T-cell (primary cell): ENCODE data around the gene WDR6. TPM values are rescaled to one million over a fixed set of nuclear protein-coding genes. Genes with fewer than 3 reads are reported as not detected.

Experiments used
- ATAC-seq, 4 experiments: fragments of 200-7000 bp in 3 of 4; fragments of 150-1000 bp in 1 of 4; cut with Tn5 transposase; replicated peaks in 1 of 4; 1 replicate in 3 of 4; 2 replicates in 1 of 4; pipeline ENCODE4 v1.10.0; 2021; ENCODE audit warnings: moderate library complexity in 3 of 4, mild to moderate bottlenecking in 2 of 4, moderate number of reproducible peaks in 1 of 4
- CTCF ChIA-PET, 2 donors: fragments of 300-600 bp; sonication (Branson Sonifier 250); formaldehyde crosslinking; loops; one replicate each; lab custom pipeline; 2022; ENCODE audit warnings: antibody characterized with exemption in 2 of 2; lab: Charles Lee
- POLR2A ChIA-PET, 2 donors: fragments of 300-600 bp; sonication (Branson Sonifier 250); formaldehyde crosslinking; loops; one replicate each; lab custom pipeline; 2022; ENCODE audit warnings: antibody characterized with exemption in 2 of 2; lab: Charles Lee
- DNase-seq, 35 experiments: peaks; one replicate each; pipeline versions ENCODE4 v3.0.0 to v3.0.0-alpha.2; 2013 to 2023
- H3K27ac ChIP-seq: one replicate; pipeline ENCODE4 v1.5.1; 2013; ENCODE audit warnings: low read length
- H3K27me3 ChIP-seq, 2 experiments: replicated peaks in 1 of 2; 1 replicate in 1 of 2; 2 replicates in 1 of 2; pipeline versions ENCODE4 v1.6.1 to v1.7.0; 2013; ENCODE audit warnings: low read length in 1 of 2, mixed read lengths in 1 of 2; ENCODE audit not compliant: control insufficient read depth in 2 of 2, insufficient read depth in 2 of 2; ENCODE audit errors: extremely low read depth in 1 of 2
- H3K36me3 ChIP-seq, 2 donors: 1 replicate in 1 of 2; 2 replicates in 1 of 2; pipeline versions ENCODE4 v1.6.1 to v1.7.0; 2013; ENCODE audit warnings: low read length in 1 of 2; ENCODE audit not compliant: control insufficient read depth in 2 of 2, insufficient read depth in 1 of 2; ENCODE audit errors: extremely low read depth in 1 of 2
- H3K4me1 ChIP-seq, 2 experiments: 1 replicate in 1 of 2; 2 replicates in 1 of 2; pipeline versions ENCODE4 v1.6.1 to v1.7.0; 2013; ENCODE audit warnings: low read length in 2 of 2, mixed read lengths in 1 of 2; ENCODE audit not compliant: insufficient read depth in 2 of 2, control insufficient read depth in 1 of 2; ENCODE audit errors: extremely low read depth in 1 of 2
- H3K4me3 ChIP-seq, 2 donors: 1 replicate in 1 of 2; 2 replicates in 1 of 2; pipeline versions ENCODE4 v1.5.1 to v1.7.0; 2013; ENCODE audit warnings: mild to moderate bottlenecking in 2 of 2, low read length in 1 of 2, moderate library complexity in 1 of 2; ENCODE audit not compliant: control insufficient read depth in 1 of 2; ENCODE audit errors: extremely low read depth in 1 of 2
- H3K9me3 ChIP-seq: 2 replicates; pipeline ENCODE4 v1.7.0; 2013
- H3K27ac Mint-ChIP-seq, 2 donors: one replicate each; pipeline ENCODE4 v1.8.0; 2020 to 2021; ENCODE audit warnings: mild to moderate bottlenecking in 2 of 2, mixed read lengths in 2 of 2
- H3K27me3 Mint-ChIP-seq, 2 donors: one replicate each; pipeline ENCODE4 v1.8.0; 2021 to 2022; ENCODE audit warnings: mixed read lengths in 2 of 2
- H3K36me3 Mint-ChIP-seq: one replicate; pipeline ENCODE4 v1.8.0; 2021; ENCODE audit warnings: mixed read lengths
- H3K4me1 Mint-ChIP-seq, 3 donors: one replicate each; pipeline ENCODE4 v1.8.0; 2020 to 2022; ENCODE audit warnings: mixed read lengths in 3 of 3, mild to moderate bottlenecking in 1 of 3
- H3K4me3 Mint-ChIP-seq, 3 donors: one replicate each; pipeline ENCODE4 v1.8.0; 2020 to 2022; ENCODE audit warnings: mild to moderate bottlenecking in 3 of 3, mixed read lengths in 3 of 3, moderate library complexity in 3 of 3
- H3K9me3 Mint-ChIP-seq, 3 donors: one replicate each; pipeline ENCODE4 v1.8.0; 2020 to 2022; ENCODE audit warnings: mixed read lengths in 3 of 3
- WGBS: methylation state at CpG from one replicate; pipeline ENCODE4 v1.1.5; 2013; ENCODE audit warnings: missing lambda C conversion rate; ENCODE audit not compliant: insufficient coverage; 5-methylcytosine and 5-hydroxymethylcytosine counted together
- total RNA-seq, 35 experiments: library from RNA in 6 of 35; stranded (reverse) in 6 of 35; fragments of 120-200 nt in 1 of 35; gene quantifications; one replicate each; pipeline versions ENCODE4 v1.2.1 to v1.2.4 and lab custom pipeline; 2013 to 2026

The WDR6 gene
- total RNA-seq, 5 donors from 2014 or later (not counting 1 experiment from before 2014, with no cell fraction given): 204 to 300 (median 293) TPM

- H3K27me3 Mint-ChIP-seq: no peaks in the 10 kb centered on the region
- DNase-seq (no peak), ATAC-seq (no peak)
- peak overlapping the region in 1 of 2 donors; percentile 55 for H3K27ac Mint-ChIP-seq
- no peaks in the 10 kb centered on the region for H3K4me1 ChIP-seq
- POLR2A ChIA-PET: interaction anchor here (0.6 to 0.7 kb wide), 2 partner anchors 205 to 320 kb away, joined by 3 read pairs; no protein-coding TSS in a partner anchor
- H3K27me3 ChIP-seq: no peaks in the 10 kb centered on the region
- H3K36me3 ChIP-seq: peaks cover 18 to 76% of the 10 kb centered on the region in 2 donors
- no peaks in the 10 kb centered on the region for H3K9me3 ChIP-seq
- no peak overlapping the region for H3K4me3 ChIP-seq
- H3K4me1 Mint-ChIP-seq: peaks cover 2% of the 10 kb centered on the region in 3 donors
- CTCF ChIA-PET: interaction anchor here in 1 of 2 donors (0.6 kb wide), 1 partner anchor 56 kb away, joined by 6 read pairs; no protein-coding TSS in a partner anchor
- H3K4me3 Mint-ChIP-seq: no peak overlapping the region
- no peak overlapping the region for H3K27ac ChIP-seq
- H3K9me3 Mint-ChIP-seq: no peaks in the 10 kb centered on the region
- 100% methylated on average over 2 of the region's 2 CpGs for WGBS
- peaks cover 28% of the 10 kb centered on the region for H3K36me3 Mint-ChIP-seq
Measured at GRCh38 chr3:49034650-49035049, 27.5 kb downstream of the WDR6 start.

GRCh38 chr3:49035281-49035680, 28.1 kb downstream of the WDR6 start:
- Mint-ChIP-seq H3K9me3 (no peaks in the 10 kb centered on the region), H3K4me3 (no peak overlapping the region), H3K27me3 (no peaks in the 10 kb centered on the region), H3K27ac (no peak overlapping the region), H3K4me1 (no peaks in the 10 kb centered on the region), H3K36me3 (peaks cover 30% of the 10 kb centered on the region)
- DNase-seq (no peak), ATAC-seq (no peak)
- Histone ChIP-seq H3K4me3 (no peak overlapping the region), H3K4me1 (no peaks in the 10 kb centered on the region), H3K36me3 (peaks cover 18 to 70% of the 10 kb centered on the region in 2 donors), H3K9me3 (no peaks in the 10 kb centered on the region), H3K27ac (no peak overlapping the region), H3K27me3 (no peaks in the 10 kb centered on the region)
- ChIA-PET CTCF (no interaction called here), POLR2A (no interaction called here)
- 94% methylated on average over 2 of the region's 3 CpGs for WGBS

GRCh38 chr3:49053543-49053942, 46.4 kb downstream of the WDR6 start:
- no peaks in the 10 kb centered on the region for H3K27me3 Mint-ChIP-seq
- Histone ChIP-seq H3K36me3 (peaks cover 16 to 51% of the 10 kb centered on the region in 2 donors), H3K27ac (no peak overlapping the region), H3K4me3 (no peak overlapping the region), H3K27me3 (no peaks in the 10 kb centered on the region), H3K4me1 (no peaks in the 10 kb centered on the region), H3K9me3 (no peaks in the 10 kb centered on the region)
- peaks cover 6 to 32% (median 16%) of the 10 kb centered on the region in 3 donors for H3K4me1 Mint-ChIP-seq
- peaks cover 39% of the 10 kb centered on the region for H3K36me3 Mint-ChIP-seq
- H3K9me3 Mint-ChIP-seq: no peaks in the 10 kb centered on the region
- WGBS: 100% methylated on average over 1 of the region's 1 CpG
- POLR2A ChIA-PET: interaction anchor here in 1 of 2 donors (0.5 kb wide), 1 partner anchor 17 kb away, joined by 5 read pairs; no protein-coding TSS in a partner anchor
- H3K27ac Mint-ChIP-seq: no peak overlapping the region
- DNase-seq (no peak), ATAC-seq (no peak)
- no peak overlapping the region for H3K4me3 Mint-ChIP-seq
- CTCF ChIA-PET: interaction anchor here in 1 of 2 donors (0.5 to 0.7 kb wide), 2 partner anchors 149 to 288 kb away, joined by 4 to 7 read pairs; no protein-coding TSS in a partner anchor

- ChIA-PET POLR2A (interaction anchor here in 1 of 2 donors (0.6 kb wide), 2 partner anchors 8 to 35 kb away, joined by 3 to 10 read pairs; no protein-coding TSS in a partner anchor), CTCF (no interaction called here)
- Mint-ChIP-seq H3K9me3 (no peaks in the 10 kb centered on the region), H3K36me3 (peaks cover 39% of the 10 kb centered on the region), H3K4me1 (peaks cover 6 to 32% (median 16%) of the 10 kb centered on the region in 3 donors), H3K27me3 (no peaks in the 10 kb centered on the region), H3K27ac (no peak overlapping the region), H3K4me3 (no peak overlapping the region)
- Histone ChIP-seq H3K9me3 (no peaks in the 10 kb centered on the region), H3K4me1 (no peaks in the 10 kb centered on the region), H3K27ac (no peak overlapping the region), H3K4me3 (no peak overlapping the region), H3K36me3 (peaks cover 16 to 55% of the 10 kb centered on the region in 2 donors), H3K27me3 (no peaks in the 10 kb centered on the region)
- WGBS: no CpG with 5 or more reads among the region's 2 CpGs
- ATAC-seq (no peak), DNase-seq (no peak)
Measured at GRCh38 chr3:49054344-49054862, 47.2 kb downstream of the WDR6 start.

- ATAC-seq (peak in 1 of 4 experiments; percentile 24), DNase-seq (no peak)
- ChIA-PET POLR2A (no interaction called here), CTCF (no interaction called here)
- Histone ChIP-seq H3K4me3 (no peak overlapping the region), H3K27me3 (no peaks in the 10 kb centered on the region), H3K9me3 (no peaks in the 10 kb centered on the region), H3K27ac (no peak overlapping the region), H3K4me1 (no peaks in the 10 kb centered on the region), H3K36me3 (peaks cover 11 to 62% of the 10 kb centered on the region in 2 donors)
- H3K27me3 Mint-ChIP-seq: no peaks in the 10 kb centered on the region
- no peaks in the 10 kb centered on the region for H3K9me3 Mint-ChIP-seq
- peaks cover 34% of the 10 kb centered on the region for H3K36me3 Mint-ChIP-seq
- no peak overlapping the region for H3K4me3 Mint-ChIP-seq
- no peak overlapping the region for H3K27ac Mint-ChIP-seq
- 96% methylated on average over 9 of the region's 10 CpGs for WGBS
- H3K4me1 Mint-ChIP-seq: peaks cover 1 to 14% (median 2%) of the 10 kb centered on the region in 3 donors
Measured at GRCh38 chr3:49057268-49057667, 50.1 kb downstream of the WDR6 start.

GRCh38 chr3:49058011-49058410, 50.8 kb downstream of the WDR6 start:
- 100% methylated on average over 7 of the region's 7 CpGs for WGBS
- no peaks in the 10 kb centered on the region for H3K27me3 Mint-ChIP-seq
- Histone ChIP-seq H3K4me1 (no peaks in the 10 kb centered on the region), H3K27ac (no peak overlapping the region), H3K36me3 (peaks cover 12 to 62% of the 10 kb centered on the region in 2 donors), H3K27me3 (no peaks in the 10 kb centered on the region), H3K9me3 (no peaks in the 10 kb centered on the region), H3K4me3 (no peak overlapping the region)
- no peak overlapping the region for H3K4me3 Mint-ChIP-seq
- no peak overlapping the region for H3K27ac Mint-ChIP-seq
- CTCF ChIA-PET: no interaction called here
- ATAC-seq (no peak), DNase-seq (no peak)
- H3K4me1 Mint-ChIP-seq: peaks cover 1 to 9% (median 2%) of the 10 kb centered on the region in 3 donors
- H3K9me3 Mint-ChIP-seq: no peaks in the 10 kb centered on the region
- POLR2A ChIA-PET: no interaction called here
- H3K36me3 Mint-ChIP-seq: peaks cover 30% of the 10 kb centered on the region
